Measurements from ENCODE around the gene TESK2.

The TESK2 gene

DNA sequence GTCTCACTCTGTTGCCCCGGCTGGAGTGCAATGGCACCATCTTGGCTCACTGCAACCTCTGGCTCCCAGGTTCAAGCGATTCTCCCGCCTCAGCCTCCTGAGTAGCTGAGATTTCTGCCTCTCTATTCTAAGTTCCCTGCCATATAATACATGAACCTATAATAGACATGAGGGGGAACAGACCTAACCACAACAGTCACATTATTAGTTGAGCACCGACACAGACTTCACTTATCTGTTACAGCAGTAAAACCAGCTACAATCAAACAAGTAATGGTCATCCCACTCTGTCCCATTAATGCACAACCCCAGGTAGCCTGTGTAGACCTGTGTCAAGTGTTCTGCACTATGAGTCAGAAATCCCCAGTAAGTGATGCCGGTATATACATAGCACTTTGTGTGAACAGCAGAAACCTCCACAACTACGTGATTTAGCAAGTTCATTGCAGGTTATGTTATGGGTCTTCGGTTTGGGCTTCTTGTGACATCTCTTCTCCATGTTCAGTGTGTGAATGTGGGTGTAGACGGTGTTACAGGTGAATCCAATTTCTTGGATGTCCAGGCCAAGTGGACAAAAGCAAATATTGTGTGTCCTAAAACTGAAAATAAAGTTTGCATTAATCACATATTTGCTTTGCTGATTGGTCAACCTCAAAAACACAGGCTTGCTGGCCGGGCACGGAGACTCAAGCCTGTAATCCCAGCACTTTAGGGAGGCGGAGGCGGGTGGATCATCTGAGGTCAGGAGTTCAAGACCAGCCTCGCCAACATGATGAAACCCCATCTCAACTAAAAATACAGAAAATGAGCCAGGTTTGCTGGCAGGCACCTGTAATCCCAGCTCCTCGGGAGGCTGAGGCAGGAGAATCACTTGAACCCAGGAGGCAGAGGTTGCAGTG lies 12.7 kb upstream of the TESK2 start:
- H3K9ac ChIP-seq (ENCODE audit: insufficient read length, low read depth): no peak overlapping the region
- peaks cover 45% of the 10 kb centered on the region for H3K36me3 ChIP-seq (ENCODE audit: insufficient read depth, insufficient read length, low read length)
- no peak for TF ChIP-seq SUZ12 (IDR thresholded peaks at IDR 0.05; ENCODE audit: extremely low read depth, insufficient read depth, insufficient read length)
- no peak for TF ChIP-seq YY1 (IDR thresholded peaks at IDR 0.05; ENCODE audit: insufficient read depth, insufficient read length)
- TF ChIP-seq ZNF274 (IDR thresholded peaks at IDR 0.05; ENCODE audit: low read depth, low read length): no peak
- DNase-seq (ENCODE audit: low read depth, low spot score): no peak
- no peaks in the 10 kb centered on the region for H3K27me3 ChIP-seq (ENCODE audit: insufficient read depth, insufficient read length)
- no peak overlapping the region for H3K4me3 ChIP-seq (ENCODE audit: insufficient read length, low read depth)
- H3K9me3 ChIP-seq (ENCODE audit: insufficient read depth, low read length): no peaks in the 10 kb centered on the region
- H3K4me1 ChIP-seq (ENCODE audit: insufficient read depth, insufficient read length): peaks cover 8% of the 10 kb centered on the region

DNA sequence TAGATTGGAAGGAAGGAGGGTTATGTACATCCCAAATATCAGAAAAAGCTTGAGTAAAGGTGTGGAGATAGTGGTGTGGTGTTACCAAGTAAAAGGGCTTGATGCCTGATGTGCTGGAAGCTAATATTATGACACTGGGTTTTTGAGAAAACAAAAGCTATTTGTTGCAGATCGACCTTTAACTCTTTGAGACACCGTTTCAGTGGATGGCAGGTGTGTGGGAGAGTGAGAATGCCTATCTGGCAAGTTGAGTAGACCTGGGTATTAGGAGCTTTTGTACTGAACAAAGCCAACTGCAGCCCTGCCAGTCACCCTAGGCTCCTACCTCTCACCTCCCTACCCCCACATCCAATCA lies 10.5 kb upstream of the TESK2 start:
- Histone ChIP-seq H3K4me1 (ENCODE audit: insufficient read depth, insufficient read length) (peaks cover 12% of the 10 kb centered on the region), H3K36me3 (ENCODE audit: insufficient read depth, insufficient read length, low read length) (peaks cover 26% of the 10 kb centered on the region), H3K9ac (ENCODE audit: insufficient read length, low read depth) (peak overlapping the region; percentile 66), H3K27me3 (ENCODE audit: insufficient read depth, insufficient read length) (no peaks in the 10 kb centered on the region), H3K4me3 (ENCODE audit: insufficient read length, low read depth) (peak overlapping the region; percentile 83), H3K9me3 (ENCODE audit: insufficient read depth, low read length) (peaks cover 5% of the 10 kb centered on the region; the same call in 1 of the 2 replicates)
- TF ChIP-seq YY1 (IDR thresholded peaks at IDR 0.05; ENCODE audit: insufficient read depth, insufficient read length): no peak
- TF ChIP-seq SUZ12 (IDR thresholded peaks at IDR 0.05; ENCODE audit: extremely low read depth, insufficient read depth, insufficient read length): no peak
- DNase-seq (ENCODE audit: low read depth, low spot score): no peak

DNA sequence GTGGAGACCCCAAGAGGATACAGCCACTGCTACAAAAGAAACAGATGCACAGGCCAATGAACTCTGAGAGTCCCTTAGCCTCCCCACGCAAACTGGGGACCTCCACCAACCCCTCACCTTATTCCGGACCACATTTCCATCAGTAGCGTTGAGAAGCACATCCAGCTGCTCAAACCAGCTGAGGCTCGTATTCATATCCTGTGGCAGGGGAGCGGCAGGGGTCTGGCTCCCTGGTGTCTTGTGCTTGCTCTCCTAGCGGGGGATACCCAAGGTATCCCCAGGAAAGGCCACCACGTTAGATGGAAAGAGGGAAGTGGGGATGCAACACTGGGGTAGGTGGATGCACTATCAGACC lies 8.4 kb upstream of the TESK2 start:
- Histone ChIP-seq H3K9ac (ENCODE audit: insufficient read length, low read depth) (peak overlapping the region; percentile 81), H3K9me3 (ENCODE audit: insufficient read depth, low read length) (peaks cover 5% of the 10 kb centered on the region; the same call in 1 of the 2 replicates), H3K27me3 (ENCODE audit: insufficient read depth, insufficient read length) (no peaks in the 10 kb centered on the region), H3K4me3 (ENCODE audit: insufficient read length, low read depth) (peak overlapping the region; percentile 74), H3K4me1 (ENCODE audit: insufficient read depth, insufficient read length) (peaks cover 12% of the 10 kb centered on the region), H3K36me3 (ENCODE audit: insufficient read depth, insufficient read length, low read length) (peaks cover 25% of the 10 kb centered on the region)
- DNase-seq (ENCODE audit: low read depth, low spot score): no peak
- TF ChIP-seq SUZ12 (IDR thresholded peaks at IDR 0.05; ENCODE audit: extremely low read depth, insufficient read depth, insufficient read length) (no peak), ZNF274 (IDR thresholded peaks at IDR 0.05; ENCODE audit: low read depth, low read length) (no peak), YY1 (IDR thresholded peaks at IDR 0.05; ENCODE audit: insufficient read depth, insufficient read length) (no peak)

DNA sequence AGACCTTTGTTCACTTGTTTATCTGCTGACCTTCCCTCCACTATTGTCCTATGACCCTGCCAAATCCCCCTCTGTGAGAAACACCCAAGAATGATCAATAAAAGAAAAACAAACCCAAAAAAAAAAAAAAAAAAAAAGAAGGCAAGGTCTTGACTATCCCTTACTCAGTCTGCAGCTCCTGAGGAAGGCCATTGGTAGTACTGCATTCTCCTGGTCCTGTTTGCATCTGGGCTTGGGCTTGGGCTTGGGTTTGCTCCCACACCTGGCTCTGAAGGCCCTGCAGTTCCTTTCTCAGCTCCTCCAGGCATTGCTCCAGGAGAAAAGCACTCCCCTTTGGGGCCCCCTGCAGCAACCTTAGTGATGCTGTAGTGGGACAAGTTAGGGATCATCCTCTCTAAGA lies 7.3 kb upstream of the TESK2 start:
- peak overlapping the region; percentile 45 for H3K9ac ChIP-seq (ENCODE audit: insufficient read length, low read depth)
- TF ChIP-seq YY1 (IDR thresholded peaks at IDR 0.05; ENCODE audit: insufficient read depth, insufficient read length): no peak
- no peak for TF ChIP-seq SUZ12 (IDR thresholded peaks at IDR 0.05; ENCODE audit: extremely low read depth, insufficient read depth, insufficient read length)
- TF ChIP-seq ZNF274 (IDR thresholded peaks at IDR 0.05; ENCODE audit: low read depth, low read length): no peak
- H3K4me1 ChIP-seq (ENCODE audit: insufficient read depth, insufficient read length): peaks cover 12% of the 10 kb centered on the region
- H3K36me3 ChIP-seq (ENCODE audit: insufficient read depth, insufficient read length, low read length): peaks cover 14% of the 10 kb centered on the region
- no peaks in the 10 kb centered on the region for H3K27me3 ChIP-seq (ENCODE audit: insufficient read depth, insufficient read length)
- peaks cover 5% of the 10 kb centered on the region; the same call in 1 of the 2 replicates for H3K9me3 ChIP-seq (ENCODE audit: insufficient read depth, low read length)
- no peak for DNase-seq (ENCODE audit: low read depth, low spot score)
- H3K4me3 ChIP-seq (ENCODE audit: insufficient read length, low read depth): no peak overlapping the region

DNA sequence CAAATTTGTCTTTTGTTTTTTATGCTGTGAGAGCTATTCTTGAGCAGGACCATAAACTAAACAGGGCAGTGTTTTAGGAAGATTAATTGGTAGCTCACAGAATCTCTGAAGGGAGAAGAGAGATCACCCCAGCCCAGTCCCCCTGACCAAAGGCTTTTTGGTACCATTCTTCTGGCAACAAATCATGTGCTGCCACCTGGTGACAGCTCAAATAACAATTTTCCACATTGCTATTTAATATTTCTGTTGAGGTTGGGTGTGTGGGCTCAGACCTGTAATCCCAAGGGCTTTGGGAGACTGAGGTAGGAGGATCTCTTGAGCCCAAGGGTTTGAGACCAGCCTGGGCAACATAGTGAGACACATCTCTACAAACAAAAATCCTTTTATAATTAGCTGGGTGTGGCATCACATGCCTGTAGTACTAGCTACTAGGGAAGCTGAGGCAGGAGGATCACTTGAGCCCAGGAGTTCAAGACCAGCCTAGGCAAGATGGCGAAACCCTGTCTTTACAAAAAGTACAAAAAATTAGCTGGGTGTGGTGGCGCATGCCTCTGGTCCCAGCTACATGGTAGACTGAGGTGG lies 2.2 kb upstream of the TESK2 start:
- H3K4me1 ChIP-seq (ENCODE audit: insufficient read depth, insufficient read length): peaks cover 3% of the 10 kb centered on the region
- peaks cover 14% of the 10 kb centered on the region for H3K27me3 ChIP-seq (ENCODE audit: insufficient read depth, insufficient read length)
- DNase-seq (ENCODE audit: low read depth, low spot score): peak; percentile 64
- TF ChIP-seq SUZ12 (IDR thresholded peaks at IDR 0.05; ENCODE audit: extremely low read depth, insufficient read depth, insufficient read length) (no peak), ZNF274 (IDR thresholded peaks at IDR 0.05; ENCODE audit: low read depth, low read length) (no peak), YY1 (IDR thresholded peaks at IDR 0.05; ENCODE audit: insufficient read depth, insufficient read length) (no peak)
- no peak overlapping the region for H3K9ac ChIP-seq (ENCODE audit: insufficient read length, low read depth)
- no peak overlapping the region for H3K4me3 ChIP-seq (ENCODE audit: insufficient read length, low read depth)
- no peaks in the 10 kb centered on the region for H3K36me3 ChIP-seq (ENCODE audit: insufficient read depth, insufficient read length, low read length)
- peaks cover 16% of the 10 kb centered on the region; the same call in 1 of the 2 replicates for H3K9me3 ChIP-seq (ENCODE audit: insufficient read depth, low read length)

DNA sequence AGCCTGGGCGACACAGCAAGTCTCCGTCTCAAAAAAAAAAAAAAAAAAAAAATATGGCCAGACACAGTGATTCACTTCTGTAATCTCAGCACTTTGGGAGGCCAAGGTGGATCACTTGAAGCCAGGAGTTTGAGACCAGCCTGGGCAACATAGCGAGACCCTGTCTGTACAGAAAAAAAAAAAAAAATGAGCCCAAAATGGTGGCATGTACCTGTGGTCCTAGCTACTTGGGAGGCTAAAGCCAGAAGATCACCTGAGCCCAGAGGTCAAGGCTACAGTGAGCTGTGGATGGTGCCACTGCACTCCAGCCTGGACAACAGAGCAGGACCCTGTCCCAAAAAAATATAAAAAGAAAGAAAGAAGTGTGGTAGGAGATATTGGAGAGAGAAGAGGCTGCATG lies 1.7 kb upstream of the TESK2 start:
- H3K4me3 ChIP-seq (ENCODE audit: insufficient read length, low read depth): no peak overlapping the region
- H3K9me3 ChIP-seq (ENCODE audit: insufficient read depth, low read length): peaks cover 16% of the 10 kb centered on the region; the same call in 1 of the 2 replicates
- H3K4me1 ChIP-seq (ENCODE audit: insufficient read depth, insufficient read length): peaks cover 3% of the 10 kb centered on the region
- H3K36me3 ChIP-seq (ENCODE audit: insufficient read depth, insufficient read length, low read length): no peaks in the 10 kb centered on the region
- H3K9ac ChIP-seq (ENCODE audit: insufficient read length, low read depth): no peak overlapping the region
- peaks cover 14% of the 10 kb centered on the region for H3K27me3 ChIP-seq (ENCODE audit: insufficient read depth, insufficient read length)
- DNase-seq (ENCODE audit: low read depth, low spot score): no peak
- no peak for TF ChIP-seq ZNF274 (IDR thresholded peaks at IDR 0.05; ENCODE audit: low read depth, low read length)
- no peak for TF ChIP-seq YY1 (IDR thresholded peaks at IDR 0.05; ENCODE audit: insufficient read depth, insufficient read length)
- no peak for TF ChIP-seq SUZ12 (IDR thresholded peaks at IDR 0.05; ENCODE audit: extremely low read depth, insufficient read depth, insufficient read length)
